HG03139 (cell line): ENCODE results near the gene PPM1J.
A peak's percentile ranks its signal among the peaks of the same experiment; 100 is the strongest.
"Not testable (repeated sequence)": the region's sequence is repeated elsewhere in the genome, so short reads cannot be mapped to it uniquely, and the experiment has no call there.

Experiments
- ATAC-seq: cut with Tn5 transposase; IDR thresholded peaks from one replicate; pipeline ENCODE4 v1.9.1; 2021; ENCODE audit not compliant: unreplicated experiment

PPM1J gene

GRCh38 chr1:112715264-112716053, at the start of gene PPM1J:
TSS of gene PPM1J (minus strand) at chr1:112715332. CDS start at chr1:112715301, 31 bp downstream.
- peak; percentile 66 for ATAC-seq

DNA sequence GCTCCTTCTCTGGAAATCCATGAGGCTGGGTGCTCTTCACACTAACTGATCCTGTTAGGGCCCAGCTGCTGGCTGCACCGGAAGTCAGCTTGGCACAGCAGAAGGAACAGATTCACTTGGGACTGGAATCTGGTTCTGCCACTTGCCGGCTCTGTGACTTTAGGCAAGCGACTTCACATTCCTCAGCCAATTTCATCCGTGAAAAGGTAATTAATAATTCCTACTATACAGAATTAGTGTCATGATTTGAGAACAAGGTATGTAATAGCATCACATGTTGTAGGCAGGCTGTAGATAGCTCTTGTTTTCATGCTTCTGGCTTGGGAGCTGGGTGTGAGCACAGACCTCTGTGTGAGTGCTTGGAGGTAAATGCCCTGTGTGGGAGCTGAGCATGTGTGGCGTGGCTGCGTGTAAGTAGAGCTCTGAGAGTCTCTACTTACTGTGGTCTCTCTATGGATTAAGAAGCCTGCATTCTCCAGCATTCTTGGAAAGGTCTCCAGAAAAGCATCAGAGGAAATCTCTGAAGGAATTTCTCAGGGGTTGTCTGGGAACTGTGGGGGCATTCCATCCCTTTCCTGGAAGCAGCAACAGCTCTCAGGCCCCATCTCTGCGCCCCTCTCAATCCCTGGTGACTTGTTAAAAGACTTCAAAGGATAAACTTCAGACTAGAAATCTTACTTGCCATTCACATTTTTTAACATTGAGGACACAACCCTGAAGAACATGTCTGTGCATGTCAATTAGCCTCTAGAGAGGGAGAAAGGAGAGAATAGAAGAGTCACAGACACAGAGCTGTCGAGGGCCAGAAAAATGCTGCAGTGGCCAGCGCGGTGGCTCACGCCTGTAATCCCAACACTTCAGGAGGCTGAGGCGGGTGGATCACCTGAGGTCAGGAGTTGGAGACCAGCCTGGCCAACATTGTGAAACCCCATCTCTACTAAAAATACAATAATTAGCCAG, 47.7 kb upstream of the PPM1J start:
- ATAC-seq: no peak

- ATAC-seq: no peak
Measured at GRCh38 chr1:112761714-112762480, 46.8 kb upstream of the PPM1J start.

DNA sequence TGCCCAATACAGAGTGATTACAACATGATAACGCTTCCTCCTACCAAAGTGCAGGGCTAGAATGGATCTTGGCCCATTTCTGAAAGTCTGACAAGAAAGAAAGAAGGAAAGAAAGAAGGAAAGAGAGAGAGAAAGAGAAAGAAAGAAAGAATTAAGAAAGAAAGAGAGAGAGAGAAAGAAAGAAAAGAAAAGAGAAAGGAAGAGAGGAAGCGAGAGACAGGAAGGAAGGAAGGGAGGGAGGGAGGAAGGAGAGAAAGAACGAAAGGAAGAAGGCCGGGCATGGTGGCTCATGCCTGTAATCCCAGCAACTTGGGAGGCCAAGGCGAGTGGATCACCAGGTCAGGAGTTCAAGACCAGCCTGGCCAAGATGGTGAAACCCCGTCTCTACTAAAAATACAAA, 44.1 kb upstream of the PPM1J start:
- no peak for ATAC-seq

DNA sequence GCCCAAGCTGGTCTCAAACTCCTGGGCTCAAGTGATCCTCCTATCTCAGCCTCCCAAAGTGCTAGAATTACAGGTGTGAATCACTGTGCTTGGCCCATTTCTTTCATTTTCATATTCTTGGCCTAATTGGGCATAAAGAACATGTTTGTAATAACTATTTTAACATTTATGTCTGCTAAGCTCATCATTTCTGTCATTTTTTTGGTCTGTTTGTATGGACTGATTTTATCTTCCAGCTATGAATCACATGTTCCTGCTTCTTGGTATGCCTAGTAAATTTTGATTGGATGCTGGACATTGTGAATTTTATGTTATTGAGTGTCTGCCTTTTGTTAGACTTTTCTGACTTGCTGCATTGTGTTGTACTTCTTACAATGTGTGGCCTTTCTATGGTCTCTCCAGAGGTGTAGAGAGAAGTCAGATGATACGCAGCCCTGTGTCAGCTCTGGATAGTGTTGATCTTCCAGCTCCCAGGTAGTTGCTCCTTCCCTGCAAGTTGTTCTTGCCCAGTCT, 39.0 kb upstream of the PPM1J start:
- ATAC-seq: no peak

DNA sequence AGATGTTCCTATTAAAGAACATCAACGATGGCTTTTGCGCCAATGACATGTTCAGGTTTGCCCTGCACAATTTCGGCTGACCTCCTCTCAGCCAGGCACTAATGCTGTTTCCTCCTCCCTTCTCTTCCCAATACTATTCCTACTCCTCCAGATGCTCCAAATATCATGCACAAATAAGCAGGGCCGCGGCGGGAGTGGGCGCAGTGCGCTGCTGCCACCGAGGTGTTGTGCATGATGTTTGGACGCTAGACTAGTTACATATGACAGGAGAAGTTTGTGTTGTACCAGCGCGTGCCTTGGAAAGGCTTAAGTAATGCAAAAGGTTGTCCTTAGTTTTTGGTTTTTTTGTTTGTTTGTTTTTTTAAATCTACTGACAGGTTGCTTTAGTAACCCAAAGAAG, 33.3 kb upstream of the PPM1J start:
- ATAC-seq: no peak

DNA sequence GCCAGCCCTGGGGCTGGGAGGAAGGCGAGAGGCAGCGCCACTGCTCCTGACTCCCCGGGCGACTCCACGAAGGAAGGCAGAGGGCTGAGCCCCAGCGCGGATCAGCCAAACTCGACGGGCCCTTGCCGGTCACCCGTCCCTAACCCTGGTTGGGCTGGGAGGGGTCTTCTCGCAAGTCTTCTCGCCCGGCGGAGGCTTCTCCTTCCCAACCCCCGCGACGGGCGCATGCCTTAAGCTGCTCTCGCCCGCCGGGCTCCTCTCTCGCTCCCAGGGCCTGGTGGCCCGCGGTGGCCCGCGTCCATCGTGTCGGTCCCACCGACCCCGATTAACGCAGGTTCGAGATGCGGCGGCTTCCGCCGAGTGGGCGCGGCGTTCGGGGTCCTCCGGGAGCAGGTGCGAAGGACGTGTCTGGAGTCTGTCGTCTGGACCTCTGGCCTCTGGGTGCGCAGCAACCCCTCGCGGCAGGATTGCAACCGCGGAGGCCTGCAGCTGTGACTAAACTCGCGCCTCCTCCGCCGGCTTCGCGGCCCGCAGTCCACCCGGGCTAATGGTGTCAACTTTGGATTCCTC, 29.0 kb upstream of the PPM1J start:
- no peak for ATAC-seq

GRCh38 chr1:112743174-112744008, 28.3 kb upstream of the PPM1J start:
- no peak for ATAC-seq

GRCh38 chr1:112737573-112737972, 22.4 kb upstream of the PPM1J start:
- no peak for ATAC-seq

GRCh38 chr1:112735752-112736151, 20.6 kb upstream of the PPM1J start:
- no peak for ATAC-seq

- no peak for ATAC-seq
Measured at GRCh38 chr1:112731451-112731850, 16.3 kb upstream of the PPM1J start.

- no peak for ATAC-seq
Measured at GRCh38 chr1:112729909-112730308, 14.8 kb upstream of the PPM1J start.

DNA sequence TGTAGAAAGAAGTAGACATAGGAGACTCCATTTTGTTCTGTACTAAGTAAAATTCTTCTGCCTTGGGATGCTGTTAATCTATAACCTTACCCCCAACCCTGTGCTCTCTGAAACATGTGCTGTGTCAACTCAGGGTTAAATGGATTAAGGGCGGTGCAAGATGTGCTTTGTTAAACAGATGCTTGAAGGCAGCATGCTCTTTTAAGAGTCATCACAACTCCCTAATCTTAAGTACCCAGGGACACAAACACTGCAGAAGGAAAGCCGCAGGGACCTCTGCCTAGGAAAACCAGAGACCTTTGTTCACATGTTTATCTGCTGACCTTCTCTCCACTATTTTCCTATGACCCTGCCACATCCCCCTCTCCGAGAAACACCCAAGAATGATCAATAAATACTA, 13.9 kb upstream of the PPM1J start:
- not testable (repeated sequence) for ATAC-seq

GRCh38 chr1:112728306-112728971, 13.3 kb upstream of the PPM1J start:
- ATAC-seq: not testable (repeated sequence)

GRCh38 chr1:112727716-112728115, 12.6 kb upstream of the PPM1J start:
- ATAC-seq: no peak

GRCh38 chr1:112724240-112724639, 9.1 kb upstream of the PPM1J start:
- ATAC-seq: not testable (repeated sequence)

- ATAC-seq: no peak
Measured at GRCh38 chr1:112723511-112723839, 8.3 kb upstream of the PPM1J start.

- ATAC-seq: no peak
Measured at GRCh38 chr1:112722601-112723510, 7.7 kb upstream of the PPM1J start.
